RCC 7860 (cell line): ENCODE data around the gene PHF21A.

Experiments
- DNase-seq: peaks from one replicate; pipeline ENCODE4 v3.0.0-alpha.2; 2015; ENCODE audit warnings: low spot score
- FAIRE-seq: peaks from 2 replicates; lab custom pipeline; 2012; peaks lifted over from hg19 to GRCh38; lab: Jason Lieb, UNC

The PHF21A gene

DNA sequence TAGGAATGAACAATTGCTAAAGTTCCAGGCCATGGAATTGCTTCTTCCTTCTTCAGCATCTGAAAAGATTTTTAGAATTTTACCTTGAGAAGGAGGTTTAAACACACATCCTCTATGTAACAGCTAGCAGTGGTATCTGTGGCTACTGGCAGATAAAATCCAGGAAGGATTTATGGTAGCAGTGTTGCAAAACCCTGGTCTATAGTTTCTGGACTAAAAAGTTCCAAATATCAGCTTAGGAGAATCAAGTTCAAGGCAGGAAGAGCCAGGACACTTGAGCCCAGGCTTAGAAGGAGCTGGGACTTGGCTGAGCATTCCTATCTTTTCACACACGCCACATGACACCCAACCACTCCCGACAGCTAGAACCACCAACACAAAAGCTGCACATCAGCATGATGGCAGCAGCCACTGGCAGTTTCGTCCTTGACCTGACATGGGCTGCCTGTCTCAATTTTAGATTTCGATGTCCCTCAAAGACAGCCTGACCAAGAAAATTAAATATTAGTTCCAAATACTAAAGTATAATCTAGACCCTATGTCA is 184.7 kb downstream of the PHF21A start:
- DNase-seq (no peak), FAIRE-seq (no peak)

GRCh38 chr11:45935349-45936064 is 185.7 kb downstream of the PHF21A start:
- DNase-seq (no peak), FAIRE-seq (no peak)

GRCh38 chr11:45934580-45935318 is 186.5 kb downstream of the PHF21A start:
- no peak for FAIRE-seq
- no peak for DNase-seq

GRCh38 chr11:45933846-45934579 is 187.2 kb downstream of the PHF21A start:
- FAIRE-seq, result no peak
- DNase-seq, result no peak

DNA sequence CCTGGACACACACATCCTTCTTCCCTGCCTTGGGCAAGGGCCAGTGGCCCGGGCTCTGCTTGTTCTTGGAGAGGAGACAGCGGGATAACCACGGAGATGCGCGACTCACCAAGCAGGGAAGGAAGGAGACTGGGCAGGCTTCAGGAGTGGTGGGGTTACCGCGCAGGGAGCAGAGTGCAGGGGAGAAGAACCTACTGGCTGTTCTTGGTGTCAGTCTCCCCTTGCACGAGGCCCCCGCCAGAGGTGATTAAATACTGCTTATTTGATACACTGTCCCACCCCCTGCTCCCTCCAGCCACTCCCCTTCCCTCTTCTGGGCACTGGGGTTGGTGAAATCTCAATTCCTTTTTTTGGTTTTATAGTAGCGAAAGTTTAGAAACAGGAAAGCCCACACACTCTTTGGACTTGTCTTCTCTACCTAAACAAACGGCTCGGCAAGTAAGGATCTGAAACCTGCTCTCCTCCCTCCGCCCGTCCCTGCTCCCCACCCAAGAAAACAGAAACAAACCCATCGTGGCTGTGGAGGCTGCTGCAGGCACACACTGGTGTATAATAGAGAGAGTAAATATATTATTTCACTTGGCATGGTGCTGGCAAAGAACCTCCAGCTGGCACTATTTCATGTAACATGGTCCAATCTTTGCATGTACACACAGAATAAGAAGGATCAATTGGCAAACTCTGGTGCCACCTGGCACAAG is 188.0 kb downstream of the PHF21A start:
- FAIRE-seq, result no peak

DNA sequence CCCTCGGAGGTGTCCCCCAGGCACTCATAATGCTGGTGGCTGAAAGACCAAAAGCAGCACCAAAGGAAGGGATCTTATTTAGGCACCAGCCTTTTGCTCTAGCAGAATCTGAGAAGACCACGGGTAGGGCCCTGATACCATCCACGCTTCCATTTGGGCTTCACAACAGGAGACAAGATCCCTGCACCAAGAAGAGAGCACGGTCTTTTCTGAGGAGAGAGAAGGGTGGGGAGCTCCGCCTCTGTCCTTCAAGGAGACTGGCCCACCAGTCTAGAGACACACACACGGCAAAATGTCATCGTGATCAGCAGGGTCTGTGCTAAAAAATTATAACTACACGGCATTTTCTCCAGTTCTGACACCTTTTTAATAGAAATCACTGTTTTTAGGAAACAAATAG is 189.0 kb downstream of the PHF21A start:
- FAIRE-seq (no peak), DNase-seq (no peak)

More for the DNA sequence above, 188.0 kb downstream of the PHF21A start:
- no peak for DNase-seq

- FAIRE-seq, result no peak
- DNase-seq, result no peak
Measured at GRCh38 chr11:45931739-45932138, 189.5 kb downstream of the PHF21A start.

DNA sequence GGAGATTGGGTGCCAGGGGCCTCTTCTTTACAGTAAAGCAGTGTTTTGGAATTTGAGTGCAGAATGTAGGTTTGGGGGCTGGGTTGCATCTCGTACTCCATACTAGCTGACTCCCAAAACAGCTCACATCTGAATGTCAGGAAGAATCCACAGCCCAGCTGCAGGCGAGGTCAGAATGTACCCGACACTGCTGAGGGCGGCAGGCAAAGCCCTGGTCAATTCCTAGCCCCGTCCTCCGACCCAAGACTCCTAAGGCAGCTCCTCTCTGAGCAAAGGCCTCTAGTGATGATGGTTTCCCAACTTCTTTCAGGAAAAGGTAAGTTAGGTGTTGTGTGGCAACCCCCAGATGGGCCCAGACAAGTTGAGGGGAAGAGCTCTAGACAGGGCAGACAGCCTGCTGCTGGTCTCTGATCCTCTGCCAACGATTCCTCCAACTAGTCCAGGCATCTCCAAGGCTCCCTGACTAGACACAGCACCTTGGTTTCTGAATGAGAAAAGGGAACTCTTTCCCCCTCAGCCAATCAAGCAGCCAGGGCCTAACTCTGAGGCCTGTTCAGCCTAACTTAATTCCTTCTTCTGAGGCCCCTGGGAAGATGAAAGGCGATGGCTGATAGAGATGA is 190.2 kb downstream of the PHF21A start:
- FAIRE-seq, result no peak
- DNase-seq, result no peak

GRCh38 chr11:45930031-45930794 is 191.0 kb downstream of the PHF21A start:
- DNase-seq (no peak), FAIRE-seq (no peak)

GRCh38 chr11:45929486-45930030 is 191.7 kb downstream of the PHF21A start:
- FAIRE-seq (no peak), DNase-seq (no peak)

DNA sequence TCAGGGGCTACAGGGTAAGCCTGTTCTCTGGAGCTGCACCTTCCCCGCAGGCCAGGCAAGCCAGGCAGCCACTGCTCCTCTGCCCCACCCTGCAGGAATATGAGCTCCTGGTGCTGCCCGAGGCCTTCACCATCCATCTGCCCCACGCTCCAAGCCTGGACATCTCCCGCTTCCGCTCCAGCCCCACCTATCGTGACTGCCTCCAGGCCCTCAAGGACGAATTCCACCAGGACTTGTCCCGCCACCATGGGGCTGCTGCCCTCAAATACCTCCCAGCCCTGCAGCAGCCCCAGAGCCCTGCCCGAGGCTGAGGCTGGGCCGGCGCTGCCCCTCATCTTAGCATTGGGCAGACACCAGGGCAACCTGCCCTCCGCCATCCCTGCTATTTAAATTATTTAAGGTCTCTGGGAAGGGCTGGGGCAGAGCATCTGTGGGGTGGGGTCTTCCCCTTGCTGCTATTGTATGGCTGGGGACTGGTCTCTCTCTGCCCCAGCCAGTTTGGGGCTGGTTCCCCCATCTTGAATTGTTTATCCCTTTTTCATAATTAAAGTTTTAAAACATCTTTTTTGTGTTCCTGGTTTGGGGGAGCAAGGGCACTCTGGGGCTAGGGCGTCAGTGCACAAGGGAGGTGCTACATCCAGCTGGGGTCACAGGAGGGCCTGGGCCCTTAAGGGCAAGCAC is 192.6 kb downstream of the PHF21A start:
- DNase-seq (no peak), FAIRE-seq (no peak)

DNA sequence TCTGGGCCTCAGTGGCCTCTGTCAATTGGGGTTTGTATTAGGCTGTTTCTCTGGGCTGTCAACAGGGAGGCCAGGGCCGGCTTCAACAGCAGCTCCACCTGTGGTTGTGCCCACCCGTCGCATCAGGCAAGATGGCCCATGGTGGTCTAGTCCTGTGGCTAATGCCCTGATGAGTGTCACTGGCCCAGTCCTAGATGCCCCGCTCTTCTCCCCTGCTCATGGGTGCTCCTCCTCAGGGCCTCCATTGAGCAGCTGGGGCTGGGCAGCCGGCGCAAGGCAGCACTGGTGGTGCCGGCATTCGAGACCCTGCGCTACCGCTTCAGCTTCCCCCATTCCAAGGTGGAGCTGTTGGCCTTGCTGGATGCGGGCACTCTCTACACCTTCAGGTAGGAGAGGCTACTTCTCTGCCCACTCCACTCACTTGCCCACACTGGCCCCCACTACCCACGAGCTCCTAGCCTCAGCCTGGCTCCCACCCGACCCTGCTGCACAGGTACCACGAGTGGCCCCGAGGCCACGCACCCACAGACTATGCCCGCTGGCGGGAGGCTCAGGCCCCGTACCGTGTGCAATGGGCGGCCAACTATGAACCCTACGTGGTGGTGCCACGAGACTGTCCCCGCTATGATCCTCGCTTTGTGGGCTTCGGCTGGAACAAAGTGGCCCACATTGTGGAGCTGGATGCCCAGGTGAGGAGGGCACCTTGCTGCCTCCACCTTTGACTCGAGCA is 193.4 kb downstream of the PHF21A start:
- FAIRE-seq, result no peak
- DNase-seq, result no peak

GRCh38 chr11:45927332-45927683 is 193.9 kb downstream of the PHF21A start:
- no peak for DNase-seq
- no peak for FAIRE-seq

- DNase-seq, result no peak
- no peak for FAIRE-seq
Measured at GRCh38 chr11:45926536-45927331, 194.5 kb downstream of the PHF21A start.

GRCh38 chr11:45926001-45926401 is 195.3 kb downstream of the PHF21A start:
- FAIRE-seq, result no peak
- DNase-seq, result no peak

DNA sequence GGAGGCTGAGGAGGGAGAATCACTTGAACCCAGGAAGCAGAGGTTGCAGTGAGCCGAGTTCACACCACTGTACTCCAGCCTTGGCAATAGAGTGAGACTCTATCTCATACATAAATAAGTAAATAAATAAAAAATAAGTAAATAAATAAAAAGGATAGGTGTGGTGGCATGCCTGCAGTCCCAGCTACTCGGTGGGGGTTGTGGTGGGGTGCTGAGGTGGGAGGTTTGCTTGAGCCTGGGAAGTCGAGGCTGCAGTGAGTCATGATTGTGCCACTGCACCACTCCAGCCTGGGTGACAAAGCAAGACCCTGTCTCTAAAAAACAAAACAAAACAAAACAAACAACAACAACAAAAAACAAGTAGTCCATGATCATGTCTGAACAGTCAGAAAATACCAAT is 195.7 kb downstream of the PHF21A start:
- no peak for FAIRE-seq
- DNase-seq, result no peak

GRCh38 chr11:45924927-45925326 is 196.3 kb downstream of the PHF21A start:
- FAIRE-seq, result no peak
- DNase-seq, result no peak
